SJCRH30 (cell line): ENCODE results near the gene STRADA. TPM values are rescaled to one million over a fixed set of nuclear protein-coding genes. Genes with fewer than 3 reads are reported as not detected.

Source experiments
- DNase-seq, 2 experiments: peaks; one replicate each; pipeline ENCODE4 v3.0.0-alpha.2; 2015 to 2020
- H3K27ac ChIP-seq: fragments of 250-450 bp; sonication (Bioruptor Pico); 2 replicates; pipeline ENCODE4 v1.5.1; 2020; ENCODE audit warnings: mild to moderate bottlenecking, moderate library complexity
- H3K27me3 ChIP-seq: fragments of 250-450 bp; sonication (Bioruptor Pico); 2 replicates; pipeline ENCODE4 v1.5.1; 2020; ENCODE audit warnings: mild to moderate bottlenecking, moderate library complexity
- H3K36me3 ChIP-seq: fragments of 250-450 bp; sonication (Bioruptor Pico); 2 replicates; pipeline ENCODE4 v1.5.1; 2020; ENCODE audit warnings: mild to moderate bottlenecking, moderate library complexity
- H3K4me1 ChIP-seq: fragments of 250-450 bp; sonication (Bioruptor Pico); 2 replicates; pipeline ENCODE4 v1.5.1; 2020; ENCODE audit warnings: mild to moderate bottlenecking, moderate library complexity
- H3K4me3 ChIP-seq: fragments of 250-450 bp; sonication (Bioruptor Pico); 2 replicates; pipeline ENCODE4 v1.5.1; 2020; ENCODE audit warnings: mild to moderate bottlenecking, moderate library complexity
- H3K9me3 ChIP-seq: fragments of 250-450 bp; sonication (Bioruptor Pico); replicated peaks from 2 replicates; pipeline ENCODE4 v1.5.1; 2020; ENCODE audit warnings: mild to moderate bottlenecking, moderate library complexity
- total RNA-seq: library from RNA; depleted of rRNA; stranded (reverse); fragments of >200 nt; shearing (Covaris generic); gene quantifications from 2 replicates; pipeline ENCODE4 v1.2.3, GENCODE V29; 2014

Gene STRADA
- total RNA-seq, 1 experiment from 2014 or later, result 23.2 TPM

- Histone ChIP-seq H3K27me3 (no peaks in the 10 kb centered on the region), H3K36me3 (no peaks in the 10 kb centered on the region), H3K27ac (no peak overlapping the region), H3K4me3 (no peak overlapping the region), H3K4me1 (no peaks in the 10 kb centered on the region), H3K9me3 (no peaks in the 10 kb centered on the region)
- no peak for DNase-seq
Measured at GRCh38 chr17:63716426-63716825, 25.2 kb downstream of the STRADA start.

DNA sequence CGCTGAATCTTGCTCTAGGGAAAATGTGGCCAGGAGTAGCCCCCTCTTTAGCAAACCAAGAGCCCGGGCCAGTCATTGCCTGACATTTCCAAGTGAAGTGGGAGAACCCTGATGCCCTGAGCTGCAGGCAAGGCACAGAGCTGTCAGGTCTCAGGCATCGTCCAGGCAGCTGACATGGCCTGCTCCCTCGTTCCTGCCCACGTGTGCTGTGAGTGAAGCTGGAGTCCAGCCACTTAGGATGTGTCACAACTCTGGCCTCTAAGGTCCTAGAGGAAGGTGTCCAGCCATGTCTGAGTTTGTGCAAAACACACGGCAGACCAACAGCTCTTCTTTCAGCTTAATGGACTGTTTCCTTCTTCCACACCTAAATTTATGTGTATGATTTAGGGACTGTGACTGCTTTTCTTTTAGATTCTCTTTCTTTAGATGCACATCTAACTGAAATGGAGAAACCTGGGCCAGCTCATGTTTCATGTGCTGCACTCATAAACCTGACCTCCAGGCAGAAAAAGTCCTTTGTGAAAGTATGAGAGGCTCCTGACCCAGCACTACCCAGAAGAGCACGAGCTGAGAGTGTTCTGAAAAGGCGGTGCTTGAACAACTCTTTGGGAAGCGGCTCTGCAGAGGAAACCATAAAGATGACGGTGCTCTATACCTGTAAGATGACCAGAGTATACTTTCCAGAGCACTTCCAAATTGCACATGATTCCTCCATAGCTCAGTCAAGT, 26.9 kb downstream of the STRADA start:
- H3K9me3 ChIP-seq, result no peaks in the 10 kb centered on the region
- H3K4me1 ChIP-seq, result no peaks in the 10 kb centered on the region
- no peak for DNase-seq
- H3K27ac ChIP-seq, result no peak overlapping the region
- no peaks in the 10 kb centered on the region for H3K36me3 ChIP-seq
- no peaks in the 10 kb centered on the region for H3K27me3 ChIP-seq
- no peak overlapping the region for H3K4me3 ChIP-seq

- no peaks in the 10 kb centered on the region for H3K9me3 ChIP-seq
- H3K4me3 ChIP-seq, result no peak overlapping the region
- no peak overlapping the region for H3K27ac ChIP-seq
- no peaks in the 10 kb centered on the region for H3K4me1 ChIP-seq
- H3K36me3 ChIP-seq, result peaks cover 2% of the 10 kb centered on the region
- no peak for DNase-seq
- H3K27me3 ChIP-seq, result no peaks in the 10 kb centered on the region
Measured at GRCh38 chr17:63709110-63709509, 32.5 kb downstream of the STRADA start.

DNA sequence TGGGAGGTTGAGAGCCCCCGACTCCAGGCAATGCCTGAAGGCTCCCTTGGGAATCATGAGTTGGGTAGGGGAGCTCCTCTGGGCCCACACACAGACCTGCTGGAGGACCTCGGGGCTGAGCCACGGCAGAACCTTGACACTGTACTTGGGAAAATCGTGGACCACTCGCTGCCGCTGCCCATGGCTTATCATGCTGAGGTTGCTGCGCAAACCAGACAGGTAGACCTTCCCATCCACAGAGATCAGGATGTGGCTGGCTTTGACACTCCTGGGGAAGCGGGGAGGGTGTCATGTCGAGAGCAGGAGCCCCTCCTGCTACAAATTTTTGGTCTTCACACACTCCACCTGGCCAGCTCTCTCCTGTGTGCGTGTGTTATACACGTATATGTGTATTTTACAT, 34.4 kb downstream of the STRADA start:
- no peaks in the 10 kb centered on the region for H3K27me3 ChIP-seq
- H3K36me3 ChIP-seq, result peaks cover 2% of the 10 kb centered on the region
- H3K27ac ChIP-seq, result no peak overlapping the region
- H3K9me3 ChIP-seq, result no peaks in the 10 kb centered on the region
- no peak for DNase-seq
- H3K4me1 ChIP-seq, result no peaks in the 10 kb centered on the region
- H3K4me3 ChIP-seq, result no peak overlapping the region

- Histone ChIP-seq H3K36me3 (peaks cover 2% of the 10 kb centered on the region), H3K9me3 (no peaks in the 10 kb centered on the region), H3K4me1 (no peaks in the 10 kb centered on the region), H3K4me3 (no peak overlapping the region), H3K27ac (no peak overlapping the region), H3K27me3 (no peaks in the 10 kb centered on the region)
- DNase-seq, result no peak
Measured at GRCh38 chr17:63706336-63707082, 35.1 kb downstream of the STRADA start.

DNA sequence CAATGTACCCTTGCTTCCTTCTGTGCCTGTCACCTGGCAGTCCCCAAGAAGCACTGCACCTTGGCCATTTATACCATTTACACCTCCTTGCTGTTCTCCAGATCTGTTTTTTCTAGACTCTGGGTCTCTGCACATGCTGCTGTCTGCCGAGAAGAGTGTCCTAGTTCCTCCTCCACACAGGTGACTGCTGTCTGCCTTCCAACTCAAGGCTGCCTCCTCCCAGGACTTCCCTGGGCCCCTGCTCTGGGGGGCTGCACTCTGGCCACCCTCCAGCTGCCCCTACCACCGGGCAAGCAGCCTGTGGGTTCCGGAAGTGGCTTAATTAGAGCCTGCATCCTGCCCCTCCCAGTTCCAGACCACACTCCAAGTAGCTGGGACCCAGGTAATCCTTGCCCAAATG, 35.9 kb downstream of the STRADA start:
- no peak for DNase-seq
- H3K9me3 ChIP-seq, result no peaks in the 10 kb centered on the region
- no peaks in the 10 kb centered on the region for H3K27me3 ChIP-seq
- no peak overlapping the region for H3K27ac ChIP-seq
- no peak overlapping the region for H3K4me3 ChIP-seq
- H3K36me3 ChIP-seq, result peaks cover 2% of the 10 kb centered on the region
- no peaks in the 10 kb centered on the region for H3K4me1 ChIP-seq

GRCh38 chr17:63704836-63705235, 36.8 kb downstream of the STRADA start:
- Histone ChIP-seq H3K36me3 (peaks cover 2% of the 10 kb centered on the region), H3K9me3 (no peaks in the 10 kb centered on the region), H3K4me3 (no peak overlapping the region), H3K27me3 (no peaks in the 10 kb centered on the region), H3K27ac (no peak overlapping the region), H3K4me1 (no peaks in the 10 kb centered on the region)
- no peak for DNase-seq

DNA sequence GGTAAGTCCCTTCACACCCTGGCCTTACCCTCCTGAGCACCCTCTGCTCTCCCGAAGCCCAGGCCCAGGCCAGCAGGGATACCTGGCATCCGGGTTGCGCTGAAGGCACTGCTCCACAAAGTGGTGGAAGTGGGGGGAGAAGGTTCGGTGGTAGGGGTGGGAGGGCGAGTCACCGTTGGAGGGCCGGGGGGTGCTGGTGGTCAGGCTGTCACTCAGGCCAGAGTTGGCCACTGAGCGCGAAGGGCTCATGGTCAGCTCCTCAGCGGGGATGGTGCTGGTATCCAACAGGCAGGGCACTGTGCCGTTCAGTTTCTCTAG, 37.4 kb downstream of the STRADA start:
- H3K36me3 ChIP-seq, result peaks cover 2% of the 10 kb centered on the region
- DNase-seq, result no peak
- H3K27me3 ChIP-seq, result no peaks in the 10 kb centered on the region
- no peaks in the 10 kb centered on the region for H3K9me3 ChIP-seq
- no peak overlapping the region for H3K4me3 ChIP-seq
- H3K4me1 ChIP-seq, result no peaks in the 10 kb centered on the region
- no peak overlapping the region for H3K27ac ChIP-seq

GRCh38 chr17:63703556-63704258, 37.9 kb downstream of the STRADA start:
- Histone ChIP-seq H3K4me1 (no peaks in the 10 kb centered on the region; the same call in 1 of the 2 replicates), H3K4me3 (no peak overlapping the region), H3K27me3 (no peaks in the 10 kb centered on the region), H3K9me3 (no peaks in the 10 kb centered on the region), H3K36me3 (peaks cover 2% of the 10 kb centered on the region; the same call in 1 of the 2 replicates), H3K27ac (no peak overlapping the region)
- no peak for DNase-seq

DNA sequence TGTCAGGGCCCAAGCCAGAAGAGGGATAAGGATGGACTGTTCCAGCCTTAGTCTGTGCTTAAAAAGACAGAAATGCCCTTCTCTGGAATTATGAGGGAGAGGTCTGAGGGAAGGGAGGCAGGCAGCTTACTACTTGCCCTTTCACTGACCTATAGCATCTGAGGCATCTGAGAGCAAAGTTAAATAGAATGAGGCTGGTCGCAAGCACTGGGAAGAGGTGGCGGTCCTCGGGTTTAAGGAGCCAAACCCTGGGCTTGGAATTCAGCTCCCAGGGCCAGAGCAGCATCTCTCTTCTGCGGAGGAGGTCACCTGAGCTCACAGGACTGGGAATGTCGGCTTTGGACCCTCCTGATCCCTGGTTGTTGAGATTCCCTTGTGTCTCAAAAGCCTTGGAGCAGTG, 38.6 kb downstream of the STRADA start:
- no peak overlapping the region for H3K27ac ChIP-seq
- H3K4me1 ChIP-seq, result no peaks in the 10 kb centered on the region; the same call in 1 of the 2 replicates
- H3K9me3 ChIP-seq, result no peaks in the 10 kb centered on the region
- H3K36me3 ChIP-seq, result no peaks in the 10 kb centered on the region; the same call in 1 of the 2 replicates
- no peak for DNase-seq
- H3K27me3 ChIP-seq, result no peaks in the 10 kb centered on the region
- no peak overlapping the region for H3K4me3 ChIP-seq

DNA sequence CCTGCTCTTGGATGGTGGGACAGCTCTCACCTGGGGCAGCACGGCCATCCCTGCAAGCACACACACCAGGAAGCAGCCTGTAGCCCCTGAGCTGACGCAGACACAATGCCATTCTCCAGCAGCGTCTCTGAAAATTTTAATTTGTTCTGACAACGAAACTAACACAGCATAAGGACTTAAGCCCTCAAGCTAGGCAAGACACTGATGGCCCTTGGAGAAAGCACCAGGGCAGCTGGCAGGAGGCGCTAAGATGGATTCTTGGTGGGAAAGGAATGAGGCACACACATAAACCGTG, 38.9 kb downstream of the STRADA start:
- DNase-seq, result no peak
- no peak overlapping the region for H3K4me3 ChIP-seq
- no peaks in the 10 kb centered on the region; the same call in 1 of the 2 replicates for H3K4me1 ChIP-seq
- no peak overlapping the region for H3K27ac ChIP-seq
- H3K36me3 ChIP-seq, result no peaks in the 10 kb centered on the region
- H3K27me3 ChIP-seq, result no peaks in the 10 kb centered on the region
- H3K9me3 ChIP-seq, result no peaks in the 10 kb centered on the region

GRCh38 chr17:63701868-63702720, 39.5 kb downstream of the STRADA start:
- Histone ChIP-seq H3K4me3 (no peak overlapping the region), H3K27me3 (no peaks in the 10 kb centered on the region), H3K27ac (no peak overlapping the region), H3K9me3 (no peaks in the 10 kb centered on the region), H3K4me1 (no peaks in the 10 kb centered on the region; the same call in 1 of the 2 replicates), H3K36me3 (no peaks in the 10 kb centered on the region)
- no peak for DNase-seq

DNA sequence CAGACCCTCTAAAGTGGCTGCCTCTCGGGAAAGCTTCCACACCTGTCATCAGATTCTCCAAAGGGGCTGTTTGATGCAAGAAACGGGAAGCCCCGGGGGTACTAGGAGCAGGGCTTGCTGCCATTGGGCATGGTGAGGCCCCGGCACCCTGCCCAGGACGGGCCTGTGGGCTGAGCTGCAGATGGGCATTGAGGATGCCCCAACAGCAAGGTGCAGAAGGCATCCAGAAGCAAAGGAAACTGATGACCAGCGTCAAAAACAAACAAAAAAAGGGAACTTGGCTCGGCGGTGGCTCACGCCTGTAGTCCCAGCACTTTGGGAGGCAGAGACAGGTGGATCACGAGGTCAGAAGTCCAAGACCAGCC, 40.2 kb downstream of the STRADA start:
- Histone ChIP-seq H3K4me1 (no peaks in the 10 kb centered on the region; the same call in 1 of the 2 replicates), H3K27me3 (no peaks in the 10 kb centered on the region), H3K4me3 (peak overlapping the region; percentile 97), H3K27ac (no peak overlapping the region), H3K9me3 (no peaks in the 10 kb centered on the region), H3K36me3 (no peaks in the 10 kb centered on the region)
- DNase-seq, result no peak

GRCh38 chr17:63700528-63701455, 40.8 kb downstream of the STRADA start:
- H3K36me3 ChIP-seq, result no peaks in the 10 kb centered on the region
- no peaks in the 10 kb centered on the region; the same call in 1 of the 2 replicates for H3K4me1 ChIP-seq
- peak overlapping the region; percentile 97 for H3K4me3 ChIP-seq
- no peaks in the 10 kb centered on the region for H3K9me3 ChIP-seq
- DNase-seq, result peak; percentile 46 to 53
- H3K27me3 ChIP-seq, result no peaks in the 10 kb centered on the region
- peak overlapping the region; percentile 67 for H3K27ac ChIP-seq
